HG03196 (cell line): ENCODE results near the gene PRDM8.

Experiments
- ATAC-seq: cut with Tn5 transposase; IDR thresholded peaks from one replicate; pipeline ENCODE4 v1.9.1; 2021; ENCODE audit not compliant: unreplicated experiment

Gene PRDM8

GRCh38 chr4:80183250-80184052 is 13.9 kb upstream of the PRDM8 start:
- peak; percentile 18 for ATAC-seq

GRCh38 chr4:80184053-80184824 is 13.1 kb upstream of the PRDM8 start:
- peak; percentile 92 for ATAC-seq

- ATAC-seq, result no peak
Measured at GRCh38 chr4:80184825-80185756, 12.2 kb upstream of the PRDM8 start.

- no peak for ATAC-seq
Measured at GRCh38 chr4:80185787-80186548, 11.3 kb upstream of the PRDM8 start.

- no peak for ATAC-seq
Measured at GRCh38 chr4:80186676-80187075, 10.6 kb upstream of the PRDM8 start.

- no peak for ATAC-seq
Measured at GRCh38 chr4:80187677-80188076, 9.6 kb upstream of the PRDM8 start.

- ATAC-seq, result no peak
Measured at GRCh38 chr4:80188457-80188800, 8.9 kb upstream of the PRDM8 start.

GRCh38 chr4:80188801-80189458 is 8.4 kb upstream of the PRDM8 start:
- no peak for ATAC-seq

GRCh38 chr4:80189581-80189955 is 7.7 kb upstream of the PRDM8 start:
- no peak for ATAC-seq

- no peak for ATAC-seq
Measured at GRCh38 chr4:80189956-80190677, 7.2 kb upstream of the PRDM8 start.

GRCh38 chr4:80192252-80192866 is 4.9 kb upstream of the PRDM8 start:
- ATAC-seq, result no peak

- ATAC-seq, result no peak
Measured at GRCh38 chr4:80192937-80193336, 4.4 kb upstream of the PRDM8 start.

GRCh38 chr4:80195441-80196140 is 1.7 kb upstream of the PRDM8 start:
- ATAC-seq, result no peak

GRCh38 chr4:80196259-80196921 is 913 bp upstream of the PRDM8 start:
- no peak for ATAC-seq

- ATAC-seq, result no peak
Measured at GRCh38 chr4:80197601-80198440, 518 bp downstream of the PRDM8 start.

GRCh38 chr4:80198441-80198837 is 1.1 kb downstream of the PRDM8 start:
- no peak for ATAC-seq

GRCh38 chr4:80199004-80199560 is 1.8 kb downstream of the PRDM8 start:
- ATAC-seq, result no peak
